CD4-positive, alpha-beta T cell treated with Interleukin-12 subunit alpha and Interleukin-12 subunit beta, for 1 hour (primary cell): Measurements from ENCODE around the gene STARD13.
"Not testable (repeated sequence)": the region's sequence is repeated elsewhere in the genome, so short reads cannot be mapped to it uniquely, and the experiment has no call there.

Experiments used
- DNase-seq: peaks from one replicate; pipeline ENCODE4 v3.0.0-alpha.2; 2020

The STARD13 gene

GRCh38 chr13:33193428-33193974, 92.1 kb downstream of the STARD13 start:
- DNase-seq: no peak

- DNase-seq: no peak
Observed at GRCh38 chr13:33191425-33192210, 93.9 kb downstream of the STARD13 start.

- no peak for DNase-seq
Observed at GRCh38 chr13:33189470-33189869, 96.1 kb downstream of the STARD13 start.

- DNase-seq: no peak
Observed at GRCh38 chr13:33188093-33188882, 97.3 kb downstream of the STARD13 start.

- no peak for DNase-seq
Observed at GRCh38 chr13:33186861-33187291, 98.7 kb downstream of the STARD13 start.

GRCh38 chr13:33185853-33186252, 99.7 kb downstream of the STARD13 start:
- no peak for DNase-seq

- no peak for DNase-seq
Observed at GRCh38 chr13:33184530-33184929, 101.0 kb downstream of the STARD13 start.

- no peak for DNase-seq
Observed at GRCh38 chr13:33184112-33184490, 101.5 kb downstream of the STARD13 start.

GRCh38 chr13:33183431-33184111, 102.0 kb downstream of the STARD13 start:
- DNase-seq: no peak

- DNase-seq: no peak
Observed at GRCh38 chr13:33182729-33183128, 102.8 kb downstream of the STARD13 start.

- DNase-seq: no peak
Observed at GRCh38 chr13:33181264-33181663, 104.3 kb downstream of the STARD13 start.

- DNase-seq: no peak
Observed at GRCh38 chr13:33180122-33180804, 105.3 kb downstream of the STARD13 start.

- no peak for DNase-seq
Observed at GRCh38 chr13:33179463-33179862, 106.1 kb downstream of the STARD13 start.

GRCh38 chr13:33178209-33178840, 107.2 kb downstream of the STARD13 start:
- DNase-seq: no peak

GRCh38 chr13:33177340-33178208, 108.0 kb downstream of the STARD13 start:
- not testable (repeated sequence) for DNase-seq

- no peak for DNase-seq
Observed at GRCh38 chr13:33176526-33176925, 109.0 kb downstream of the STARD13 start.

- DNase-seq: no peak
Observed at GRCh38 chr13:33175991-33176390, 109.6 kb downstream of the STARD13 start.

GRCh38 chr13:33174931-33175330, 110.6 kb downstream of the STARD13 start:
- DNase-seq: no peak

GRCh38 chr13:33174491-33174890, 111.1 kb downstream of the STARD13 start:
- no peak for DNase-seq

GRCh38 chr13:33172911-33173310, 112.6 kb downstream of the STARD13 start:
- no peak for DNase-seq

- no peak for DNase-seq
Observed at GRCh38 chr13:33172400-33172799, 113.2 kb downstream of the STARD13 start.
